ENCODE data around the gene PIP5K1A.

The PIP5K1A gene, protein sequence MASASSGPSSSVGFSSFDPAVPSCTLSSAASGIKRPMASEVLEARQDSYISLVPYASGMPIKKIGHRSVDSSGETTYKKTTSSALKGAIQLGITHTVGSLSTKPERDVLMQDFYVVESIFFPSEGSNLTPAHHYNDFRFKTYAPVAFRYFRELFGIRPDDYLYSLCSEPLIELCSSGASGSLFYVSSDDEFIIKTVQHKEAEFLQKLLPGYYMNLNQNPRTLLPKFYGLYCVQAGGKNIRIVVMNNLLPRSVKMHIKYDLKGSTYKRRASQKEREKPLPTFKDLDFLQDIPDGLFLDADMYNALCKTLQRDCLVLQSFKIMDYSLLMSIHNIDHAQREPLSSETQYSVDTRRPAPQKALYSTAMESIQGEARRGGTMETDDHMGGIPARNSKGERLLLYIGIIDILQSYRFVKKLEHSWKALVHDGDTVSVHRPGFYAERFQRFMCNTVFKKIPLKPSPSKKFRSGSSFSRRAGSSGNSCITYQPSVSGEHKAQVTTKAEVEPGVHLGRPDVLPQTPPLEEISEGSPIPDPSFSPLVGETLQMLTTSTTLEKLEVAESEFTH

DNA sequence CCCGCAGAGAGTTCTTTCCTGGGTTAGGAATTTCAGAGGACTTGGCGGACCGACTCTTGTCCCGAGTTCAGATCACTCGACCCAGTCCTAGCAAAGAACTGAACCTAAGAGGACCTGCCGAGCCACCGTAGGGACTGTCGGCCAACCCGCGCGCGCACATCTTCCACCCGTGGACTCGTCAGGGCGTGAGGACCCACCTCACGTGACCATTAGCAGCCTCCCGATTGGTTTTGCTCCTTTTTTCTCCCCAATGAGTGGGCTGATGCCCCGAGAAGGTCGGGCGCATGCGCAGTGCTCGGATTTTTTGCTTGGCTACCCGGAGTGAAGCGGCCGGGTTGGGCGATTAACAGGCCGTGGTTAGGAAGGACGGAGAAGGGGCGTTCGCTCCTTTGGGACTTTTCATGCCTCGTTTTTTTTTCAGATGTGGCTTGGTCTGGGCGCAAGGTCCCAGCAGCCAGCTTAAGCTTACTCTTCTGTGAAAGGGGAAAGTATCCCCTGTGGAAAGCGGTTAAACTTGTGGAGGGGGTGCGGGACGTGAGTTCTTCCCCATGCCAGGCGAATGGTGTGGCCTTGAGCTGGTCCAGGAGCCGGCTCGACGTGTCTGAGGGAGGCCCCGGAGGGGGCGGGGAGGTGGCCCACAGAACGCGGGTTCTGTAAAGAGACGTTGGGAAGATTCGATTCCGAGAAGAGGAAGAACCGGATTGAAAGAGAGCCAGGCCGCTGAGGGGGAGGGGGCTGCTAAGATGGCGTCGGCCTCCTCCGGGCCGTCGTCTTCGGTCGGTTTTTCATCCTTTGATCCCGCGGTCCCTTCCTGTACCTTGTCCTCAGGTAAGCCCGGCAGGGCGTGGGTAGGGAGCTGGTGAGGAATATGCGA is at the start of gene PIP5K1A:
Gene PIP5K1A, plus strand, starts transcription at position 299 of the 874 bp plus-strand sequence. Its CDS starts 445 bp downstream, at position 744.
- Mint-ChIP-seq H3K4me3 (peak within 1 kb of the TSS; percentile 94), H3K9me3 (no peaks in the 10 kb centered on the region), H3K27me3 (ENCODE audit: low read depth) (peaks cover 7% of the 10 kb centered on the region), H3K36me3 (ENCODE audit: low read depth) (peaks cover 19% of the 10 kb centered on the region), H3K4me1 (ENCODE audit: low read depth) (peaks cover 31% of the 10 kb centered on the region), H3K27ac (peak within 1 kb of the TSS; percentile 97)

DNA sequence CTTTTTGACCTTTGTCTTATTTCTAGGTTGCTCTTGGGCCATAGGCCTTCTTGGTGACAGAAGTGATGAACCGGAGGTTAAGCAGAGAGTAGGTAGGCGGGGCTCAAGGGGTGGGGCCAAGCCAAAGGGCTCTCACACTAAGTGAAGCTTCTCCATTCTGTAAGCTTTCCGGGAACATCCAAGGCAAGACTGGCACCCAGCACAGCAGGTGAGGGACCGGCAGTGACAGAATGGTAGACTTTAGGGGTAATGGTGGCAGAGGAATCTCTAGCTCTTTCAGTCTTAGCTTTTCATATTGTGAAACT is 41.9 kb upstream of the PIP5K1A start, which contains the start of gene TNFAIP8L2:
Gene TNFAIP8L2, plus strand, starts transcription at position 135 of the 305 bp plus-strand sequence. CDS start 2,049 bp downstream, outside the sequence.
- peak within 1 kb of the TSS; percentile 96 for H3K4me3 Mint-ChIP-seq
- peaks cover 41% of the 10 kb centered on the region for H3K4me1 Mint-ChIP-seq (ENCODE audit: low read depth)
- H3K36me3 Mint-ChIP-seq (ENCODE audit: low read depth) = peaks cover 31% of the 10 kb centered on the region
- peak within 1 kb of the TSS; percentile 89 for H3K27ac Mint-ChIP-seq
- no peaks in the 10 kb centered on the region for H3K9me3 Mint-ChIP-seq
- no peaks in the 10 kb centered on the region for H3K27me3 Mint-ChIP-seq (ENCODE audit: low read depth)

DNA sequence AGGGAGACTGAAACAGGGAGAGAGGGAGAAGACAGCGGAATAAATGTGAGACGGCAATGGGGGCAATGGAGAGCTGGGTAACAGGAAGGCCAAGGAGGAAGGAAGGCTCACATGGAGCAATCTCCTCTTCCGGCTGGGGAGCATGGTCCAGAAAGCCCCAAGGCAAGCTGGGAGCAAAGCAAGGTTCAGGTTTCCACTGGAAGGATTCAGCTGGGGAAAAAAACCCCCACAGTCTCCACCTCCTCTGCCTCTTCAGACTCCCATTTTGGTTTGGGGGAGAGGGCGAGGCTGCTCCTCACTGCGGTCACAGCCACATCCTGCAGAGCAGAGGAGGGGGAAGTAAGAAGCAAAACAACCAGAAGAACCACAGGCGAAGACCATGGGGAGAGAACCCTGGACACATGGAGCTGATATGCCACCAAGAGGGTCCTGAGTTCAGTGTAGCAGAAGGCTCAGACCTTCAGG is 41.3 kb upstream of the PIP5K1A start:
- H3K4me3 Mint-ChIP-seq = peak overlapping the region; percentile 96
- H3K9me3 Mint-ChIP-seq = no peaks in the 10 kb centered on the region
- H3K36me3 Mint-ChIP-seq (ENCODE audit: low read depth) = peaks cover 31% of the 10 kb centered on the region
- H3K27ac Mint-ChIP-seq = peak overlapping the region; percentile 89
- peaks cover 48% of the 10 kb centered on the region for H3K4me1 Mint-ChIP-seq (ENCODE audit: low read depth)
- H3K27me3 Mint-ChIP-seq (ENCODE audit: low read depth) = no peaks in the 10 kb centered on the region

DNA sequence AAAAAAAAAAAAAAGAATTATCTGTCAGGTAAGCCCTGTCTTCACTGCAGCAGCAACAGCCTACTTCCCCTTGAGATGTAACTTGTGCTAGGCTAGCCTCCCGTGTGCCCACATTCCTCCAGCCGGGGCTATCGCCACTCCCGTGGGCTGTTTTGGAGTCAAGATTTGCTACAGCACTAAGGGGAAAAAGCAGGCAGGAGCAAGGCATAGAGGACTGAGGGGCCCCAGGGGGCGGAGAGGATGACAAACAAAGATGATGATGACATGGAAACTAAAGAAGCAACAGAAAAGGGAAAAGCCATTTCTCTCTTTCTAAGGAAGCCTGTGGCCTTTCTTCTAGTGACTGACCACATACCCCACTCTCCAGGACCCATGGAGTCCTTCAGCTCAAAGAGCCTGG is 40.0 kb upstream of the PIP5K1A start:
- Mint-ChIP-seq H3K27ac (peak overlapping the region; percentile 89), H3K27me3 (ENCODE audit: low read depth) (no peaks in the 10 kb centered on the region), H3K4me1 (ENCODE audit: low read depth) (peaks cover 55% of the 10 kb centered on the region), H3K9me3 (no peaks in the 10 kb centered on the region), H3K4me3 (peak overlapping the region; percentile 96), H3K36me3 (ENCODE audit: low read depth) (peaks cover 31% of the 10 kb centered on the region)

DNA sequence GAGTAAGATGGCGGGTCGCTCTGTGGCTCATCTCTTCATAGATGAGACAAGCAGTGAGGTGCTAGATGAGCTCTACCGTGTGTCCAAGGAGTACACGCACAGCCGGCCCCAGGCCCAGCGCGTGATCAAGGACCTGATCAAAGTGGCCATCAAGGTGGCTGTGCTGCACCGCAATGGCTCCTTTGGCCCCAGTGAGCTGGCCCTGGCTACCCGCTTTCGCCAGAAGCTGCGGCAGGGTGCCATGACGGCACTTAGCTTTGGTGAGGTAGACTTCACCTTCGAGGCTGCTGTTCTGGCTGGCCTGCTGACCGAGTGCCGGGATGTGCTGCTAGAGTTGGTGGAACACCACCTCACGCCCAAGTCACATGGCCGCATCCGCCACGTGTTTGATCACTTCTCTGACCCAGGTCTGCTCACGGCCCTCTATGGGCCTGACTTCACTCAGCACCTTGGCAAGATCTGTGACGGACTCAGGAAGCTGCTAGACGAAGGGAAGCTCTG is 39.6 kb upstream of the PIP5K1A start:
- Mint-ChIP-seq H3K9me3 (no peaks in the 10 kb centered on the region), H3K27ac (peak overlapping the region; percentile 89), H3K36me3 (ENCODE audit: low read depth) (peaks cover 31% of the 10 kb centered on the region), H3K4me1 (ENCODE audit: low read depth) (peaks cover 56% of the 10 kb centered on the region), H3K4me3 (peak overlapping the region; percentile 96), H3K27me3 (ENCODE audit: low read depth) (no peaks in the 10 kb centered on the region)

DNA sequence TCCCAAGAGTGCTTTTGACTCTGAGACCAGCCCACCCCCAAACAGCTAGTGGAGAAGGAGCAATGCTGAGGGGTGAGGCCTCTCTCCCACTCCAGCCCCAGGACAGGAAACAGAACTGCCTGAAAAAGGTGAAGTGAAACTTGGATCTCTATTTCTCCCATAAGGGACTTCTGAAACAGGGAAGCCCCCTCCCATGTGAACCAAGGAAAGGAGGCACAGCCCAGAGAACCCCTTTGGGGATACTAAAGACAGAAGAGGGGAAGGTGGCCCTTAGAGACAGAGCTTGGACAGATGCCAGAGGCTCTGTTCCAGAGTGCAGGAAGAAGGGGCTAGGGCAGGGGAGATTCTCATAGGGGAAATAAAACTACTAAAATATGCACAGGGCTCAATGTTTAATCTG is 39.0 kb upstream of the PIP5K1A start:
- Mint-ChIP-seq H3K27ac (peak overlapping the region; percentile 82), H3K36me3 (ENCODE audit: low read depth) (peaks cover 35% of the 10 kb centered on the region), H3K27me3 (ENCODE audit: low read depth) (no peaks in the 10 kb centered on the region), H3K4me3 (peak overlapping the region; percentile 41), H3K9me3 (no peaks in the 10 kb centered on the region), H3K4me1 (ENCODE audit: low read depth) (peaks cover 61% of the 10 kb centered on the region)

DNA sequence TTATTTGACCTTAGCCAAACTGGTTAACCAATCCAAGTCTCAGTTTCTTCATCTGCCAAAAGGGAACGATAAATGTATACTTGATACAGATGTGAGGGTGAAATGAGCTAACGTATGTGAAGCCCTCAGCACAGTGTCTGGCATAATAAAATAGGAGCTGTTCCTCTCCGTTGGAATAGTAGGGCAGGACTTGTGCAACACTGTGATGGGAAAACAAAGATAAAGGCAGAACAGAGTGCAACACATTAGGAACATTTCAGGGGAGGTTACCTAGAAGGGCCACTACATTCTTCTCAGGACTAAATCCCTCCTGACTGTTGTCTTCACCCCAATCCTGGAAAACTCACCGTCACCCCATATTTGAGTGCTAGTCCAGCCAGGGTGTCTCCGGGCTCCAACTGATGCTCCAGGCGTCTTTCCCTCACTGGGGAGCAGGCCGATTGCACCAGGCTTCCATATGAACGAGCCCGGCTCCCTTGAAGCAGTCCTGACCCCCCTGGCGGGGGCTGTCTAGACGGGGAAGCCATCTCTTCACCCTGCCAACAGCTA is 33.5 kb upstream of the PIP5K1A start:
- H3K36me3 Mint-ChIP-seq (ENCODE audit: low read depth) = peaks cover 38% of the 10 kb centered on the region
- H3K4me3 Mint-ChIP-seq = peak overlapping the region; percentile 96
- peaks cover 42% of the 10 kb centered on the region for H3K4me1 Mint-ChIP-seq (ENCODE audit: low read depth)
- no peaks in the 10 kb centered on the region for H3K9me3 Mint-ChIP-seq
- H3K27me3 Mint-ChIP-seq (ENCODE audit: low read depth) = no peaks in the 10 kb centered on the region
- H3K27ac Mint-ChIP-seq = peak overlapping the region; percentile 93

DNA sequence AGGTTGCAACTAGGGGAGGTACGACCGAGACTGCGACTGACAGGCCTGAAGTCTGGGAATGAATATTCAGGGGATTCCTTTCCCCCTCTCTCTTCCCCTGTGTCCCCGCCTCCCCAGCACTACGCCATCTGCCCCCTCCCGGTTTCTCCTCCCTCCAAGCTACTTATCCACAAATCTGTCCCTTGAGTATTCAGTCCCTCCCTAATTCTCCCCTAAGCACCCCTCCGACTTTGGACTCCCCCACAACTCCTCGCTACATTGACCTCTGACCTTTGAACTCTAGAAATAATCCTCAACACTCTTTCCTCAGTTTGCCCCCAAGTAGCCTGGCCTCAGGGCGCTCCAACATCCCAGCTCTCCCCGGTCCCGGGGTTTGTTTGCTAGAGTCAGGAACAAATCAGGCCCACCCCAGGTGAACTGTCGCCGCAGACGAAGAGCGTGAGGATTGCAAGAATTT is 33.0 kb upstream of the PIP5K1A start:
- H3K36me3 Mint-ChIP-seq (ENCODE audit: low read depth) = peaks cover 37% of the 10 kb centered on the region
- peak overlapping the region; percentile 93 for H3K27ac Mint-ChIP-seq
- H3K4me3 Mint-ChIP-seq = peak overlapping the region; percentile 96
- peaks cover 41% of the 10 kb centered on the region for H3K4me1 Mint-ChIP-seq (ENCODE audit: low read depth)
- H3K27me3 Mint-ChIP-seq (ENCODE audit: low read depth) = no peaks in the 10 kb centered on the region
- no peaks in the 10 kb centered on the region for H3K9me3 Mint-ChIP-seq

DNA sequence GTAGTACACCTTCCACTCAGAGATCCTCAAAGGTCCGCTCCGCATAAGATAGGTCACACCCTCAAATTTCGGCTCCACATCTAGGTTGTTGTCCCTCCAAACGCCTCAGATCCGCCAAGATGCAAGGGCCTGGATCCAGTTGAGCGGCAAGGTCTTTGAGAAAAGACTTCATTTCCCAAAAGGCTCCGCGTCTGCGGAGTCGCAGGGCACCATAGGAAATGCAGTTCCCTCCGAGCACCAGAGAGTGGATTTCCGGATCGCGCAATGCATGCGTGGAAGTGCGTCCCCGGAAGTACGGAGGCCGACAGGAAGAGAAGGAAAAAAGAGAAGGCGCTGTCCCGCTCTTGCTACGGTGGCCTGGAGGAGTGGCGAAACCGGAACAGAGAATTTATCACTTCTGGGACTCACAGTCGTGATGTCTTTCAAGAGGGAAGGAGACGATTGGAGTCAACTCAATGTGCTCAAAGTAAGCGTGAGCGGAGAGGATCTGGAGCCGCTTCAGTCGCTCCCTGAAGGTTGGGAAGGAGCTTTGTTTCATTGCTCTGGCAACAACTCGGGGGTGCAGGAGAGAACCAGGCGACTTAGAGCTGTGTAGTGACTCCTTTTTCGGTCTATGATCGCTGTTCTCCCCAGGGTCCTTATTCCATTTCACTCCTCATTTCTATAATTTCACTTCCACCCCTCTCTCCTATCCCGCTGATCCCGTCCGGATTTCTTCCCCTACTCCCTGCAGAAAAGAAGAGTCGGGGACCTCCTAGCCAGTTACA is 32.4 kb upstream of the PIP5K1A start, which contains the start of the genes LYSMD1 and SCNM1:
Gene LYSMD1, minus strand, starts transcription at position 165 of the 767 bp plus-strand sequence. CDS start 644 bp downstream, outside the sequence.
Gene SCNM1, plus strand, starts transcription at position 407 of the 767 bp plus-strand sequence. Its CDS starts 9 bp downstream, at position 416.
- Mint-ChIP-seq H3K9me3 (no peaks in the 10 kb centered on the region), H3K36me3 (ENCODE audit: low read depth) (peaks cover 40% of the 10 kb centered on the region), H3K4me1 (ENCODE audit: low read depth) (peaks cover 39% of the 10 kb centered on the region), H3K4me3 (peak within 1 kb of the TSS; percentile 96), H3K27me3 (ENCODE audit: low read depth) (no peaks in the 10 kb centered on the region), H3K27ac (peak within 1 kb of the TSS; percentile 93)

DNA sequence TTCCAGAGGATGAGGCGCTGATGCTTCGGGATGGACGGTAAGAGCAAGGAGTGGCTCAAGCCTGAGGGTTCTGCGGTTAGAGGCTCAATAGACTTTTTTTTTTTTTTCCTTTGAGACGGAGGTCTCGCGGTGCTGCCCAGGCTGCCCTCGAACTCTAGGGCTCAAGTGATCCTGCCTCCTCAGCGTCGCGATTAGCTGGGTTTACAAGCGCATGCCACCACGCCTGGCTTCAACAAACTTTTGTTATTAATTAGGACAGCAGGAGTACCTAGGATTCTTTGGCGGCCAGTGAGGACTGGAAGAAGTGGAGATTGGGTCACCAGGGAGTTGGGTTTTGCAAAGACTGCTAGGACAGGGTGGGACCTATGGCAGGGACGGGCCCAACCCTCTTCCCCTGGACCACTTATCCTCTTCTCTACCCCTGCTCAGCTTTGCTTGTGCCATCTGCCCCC is 31.8 kb upstream of the PIP5K1A start:
- Mint-ChIP-seq H3K9me3 (no peaks in the 10 kb centered on the region), H3K27me3 (ENCODE audit: low read depth) (no peaks in the 10 kb centered on the region), H3K4me3 (peak overlapping the region; percentile 96), H3K4me1 (ENCODE audit: low read depth) (peaks cover 37% of the 10 kb centered on the region), H3K36me3 (ENCODE audit: low read depth) (peaks cover 41% of the 10 kb centered on the region), H3K27ac (peak overlapping the region; percentile 93)

DNA sequence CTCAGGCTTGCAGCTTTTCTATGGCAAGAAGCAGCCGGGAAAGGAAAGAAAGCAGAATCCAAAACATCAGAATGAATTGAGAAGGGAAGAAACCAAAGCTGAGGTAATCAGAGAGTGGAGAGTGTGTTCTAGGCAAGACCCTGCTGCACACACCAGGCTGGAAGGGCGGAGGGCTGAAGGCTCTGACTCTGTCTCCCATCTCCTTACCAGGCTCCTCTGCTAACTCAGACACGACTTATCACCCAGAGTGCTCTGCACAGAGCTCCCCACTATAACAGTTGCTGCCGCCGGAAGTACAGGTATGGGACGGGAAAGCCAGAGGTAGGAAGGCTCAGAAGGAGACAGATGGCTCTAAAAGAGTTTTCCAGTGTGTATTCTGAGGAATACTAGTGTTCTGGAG is 31.2 kb upstream of the PIP5K1A start:
- H3K27me3 Mint-ChIP-seq (ENCODE audit: low read depth) = no peaks in the 10 kb centered on the region
- peaks cover 43% of the 10 kb centered on the region for H3K36me3 Mint-ChIP-seq (ENCODE audit: low read depth)
- H3K4me3 Mint-ChIP-seq = peak overlapping the region; percentile 96
- H3K27ac Mint-ChIP-seq = peak overlapping the region; percentile 29
- no peaks in the 10 kb centered on the region for H3K9me3 Mint-ChIP-seq
- peaks cover 31% of the 10 kb centered on the region for H3K4me1 Mint-ChIP-seq (ENCODE audit: low read depth)

DNA sequence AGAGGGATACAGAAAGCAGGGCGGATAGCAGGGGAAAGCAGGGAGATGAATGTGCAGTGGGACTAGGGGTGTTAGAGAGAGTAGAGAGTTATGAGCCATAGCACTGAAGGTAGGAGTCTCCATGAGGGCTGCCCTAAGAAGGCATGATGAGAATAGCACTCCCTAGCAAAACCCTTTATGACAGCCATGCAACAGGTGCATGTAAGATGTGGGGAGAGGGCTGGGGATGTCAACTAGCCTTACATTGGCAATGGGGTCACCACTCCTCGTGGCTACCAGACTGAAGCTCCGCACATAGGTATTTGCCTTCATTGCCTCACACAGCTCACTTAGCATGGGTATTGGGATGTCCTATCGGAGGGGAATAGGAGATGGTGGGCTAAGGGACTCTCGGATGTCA is 27.2 kb upstream of the PIP5K1A start:
- Mint-ChIP-seq H3K27ac (no peak overlapping the region), H3K4me3 (no peak overlapping the region), H3K9me3 (no peaks in the 10 kb centered on the region), H3K4me1 (ENCODE audit: low read depth) (peaks cover 7% of the 10 kb centered on the region), H3K36me3 (ENCODE audit: low read depth) (peaks cover 49% of the 10 kb centered on the region), H3K27me3 (ENCODE audit: low read depth) (no peaks in the 10 kb centered on the region)

DNA sequence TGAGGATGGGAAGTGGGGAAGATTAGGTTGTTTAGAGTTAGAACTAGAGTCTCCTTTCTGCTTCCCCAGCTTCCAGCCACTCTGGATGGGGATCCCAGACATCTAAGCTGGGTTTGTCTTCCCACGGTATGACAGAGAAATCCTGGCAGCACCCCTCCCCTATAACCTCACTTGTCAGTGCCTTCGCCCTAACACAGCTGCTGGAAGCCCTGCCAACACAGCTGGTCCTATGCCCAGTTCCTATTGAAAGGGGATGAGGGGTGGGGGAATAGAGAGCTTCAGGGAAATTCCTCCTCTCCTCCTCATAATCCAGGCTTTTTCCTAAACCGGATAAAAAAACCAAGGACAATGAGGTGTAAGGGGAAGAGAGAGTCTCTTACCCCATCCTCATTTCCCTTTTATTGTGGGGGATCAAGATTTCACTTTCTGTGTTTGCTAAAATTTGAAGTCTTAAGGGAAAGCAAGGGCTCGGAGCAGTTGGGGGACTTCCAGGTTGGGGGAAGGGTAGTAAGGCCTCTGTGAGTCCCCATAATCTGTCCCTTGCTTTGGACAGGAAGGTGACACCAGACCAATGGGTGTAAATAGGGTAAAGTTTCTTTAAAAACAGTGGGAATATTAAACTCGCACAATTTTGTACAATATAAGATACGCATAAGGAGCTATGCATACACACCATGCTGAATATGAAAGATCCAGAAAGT is 23.2 kb upstream of the PIP5K1A start:
- H3K4me1 Mint-ChIP-seq (ENCODE audit: low read depth) = peaks cover 3% of the 10 kb centered on the region
- no peaks in the 10 kb centered on the region for H3K27me3 Mint-ChIP-seq (ENCODE audit: low read depth)
- H3K4me3 Mint-ChIP-seq = no peak overlapping the region
- H3K36me3 Mint-ChIP-seq (ENCODE audit: low read depth) = peaks cover 49% of the 10 kb centered on the region
- H3K27ac Mint-ChIP-seq = no peak overlapping the region
- no peaks in the 10 kb centered on the region for H3K9me3 Mint-ChIP-seq

Measured in T-helper 1 cell treated with Interleukin-12 subunit alpha and Interleukin-12 subunit beta and Interleukin-4 antibody, amounts not matched to agents 30 μg/mL and 1 μg/mL, for 36 hours (primary cell).